Lung (tissue), 12 donors: ENCODE data around the gene TNFSF10. TPM values are rescaled to one million over a fixed set of nuclear protein-coding genes. Genes with fewer than 3 reads are reported as not detected.

Source experiments
- ATAC-seq: fragments of 200-7000 bp; cut with Tn5 transposase; one replicate; pipeline ENCODE4 v1.9.1; 2020; ENCODE audit warnings: moderate number of reproducible peaks; ENCODE audit not compliant: insufficient read depth, low FRiP score
- DNase-seq, 3 donors: peaks; one replicate each; pipeline ENCODE4 v3.0.0-alpha.2; 2013 to 2017
- H3K27ac ChIP-seq, 2 donors: one replicate each; pipeline ENCODE4 v1.5.1; 2013; ENCODE audit warnings: mild to moderate bottlenecking in 2 of 2, moderate library complexity in 2 of 2, control low read depth in 1 of 2, inconsistent platforms in 1 of 2, low read depth in 1 of 2, low read length in 1 of 2
- H3K27me3 ChIP-seq, 3 donors: one replicate each; pipeline ENCODE4 v1.5.1; 2013; ENCODE audit warnings: low read length in 2 of 3; ENCODE audit not compliant: control insufficient read depth in 3 of 3, insufficient read depth in 3 of 3
- H3K36me3 ChIP-seq, 4 donors: one replicate each; pipeline ENCODE4 v1.5.1; 2013; ENCODE audit warnings: low read length in 4 of 4, mild to moderate bottlenecking in 1 of 4, moderate library complexity in 1 of 4; ENCODE audit not compliant: control insufficient read depth in 4 of 4, insufficient read depth in 4 of 4
- H3K4me1 ChIP-seq, 5 donors: one replicate each; pipeline ENCODE4 v1.5.1; 2013; ENCODE audit warnings: low read length in 5 of 5, mild to moderate bottlenecking in 2 of 5, moderate library complexity in 1 of 5; ENCODE audit not compliant: control insufficient read depth in 5 of 5, insufficient read depth in 5 of 5
- H3K4me3 ChIP-seq: one replicate; pipeline ENCODE4 v1.5.1; 2013; ENCODE audit warnings: mild to moderate bottlenecking, control low read depth, moderate library complexity
- H3K9ac ChIP-seq, 2 donors: one replicate each; pipeline ENCODE4 v1.5.1; 2013; ENCODE audit warnings: low read length in 2 of 2, control low read depth in 1 of 2; ENCODE audit not compliant: insufficient read depth in 1 of 2
- H3K9me3 ChIP-seq, 4 donors: one replicate each; pipeline ENCODE4 v1.5.1; 2013; ENCODE audit warnings: low read length in 3 of 4, mild to moderate bottlenecking in 1 of 4, moderate library complexity in 1 of 4; ENCODE audit not compliant: control insufficient read depth in 4 of 4, insufficient read depth in 3 of 4
- CTCF ChIP-seq: IDR thresholded peaks from 2 replicates; pipeline ENCODE4 v1.5.1; 2012; ENCODE audit warnings: mild to moderate bottlenecking; ENCODE audit errors: control extremely low read depth, extremely low read depth
- WGBS, 2 donors: extraction: QIAGEN DNeasy Blood & Tissue Kit; methylation state at CpG; one replicate each; pipeline ENCODE4 v1.1.7; 2013; 5-methylcytosine and 5-hydroxymethylcytosine counted together
- polyA plus RNA-seq, 2 donors: library from polyadenylated mRNA; stranded (reverse); fragments of 200-250 nt; gene quantifications; one replicate each; pipeline ENCODE4 v1.2.1, GENCODE V29; 2013
- total RNA-seq, 2 donors: library from RNA; depleted of rRNA in 1 of 2; stranded (reverse); fragments of >200 nt in 1 of 2; gene quantifications; one replicate each; pipeline ENCODE4 v1.2.1, GENCODE V29; 2014 to 2021
- donor health status: control.
- donor health status: control.
- donor health status: Bipolar disorder and iron deficiency.
- donor health status: healthy.
- donor health status: DM: yes; HTN: yes; CAD: no.

Gene TNFSF10
- total and polyA plus RNA-seq, 4 donors = 22.9 to 107 (median 60.0) TPM

- Histone ChIP-seq H3K27me3 (no peaks in the 10 kb centered on the region), H3K4me3 (no peak overlapping the region), H3K27ac (peak overlapping the region in 1 of 2 donors; percentile 40), H3K4me1 (peaks cover 0 to 10% (median 0%) of the 10 kb centered on the region in 5 donors), H3K36me3 (no peaks in the 10 kb centered on the region), H3K9me3 (no peaks in the 10 kb centered on the region), H3K9ac (no peak overlapping the region)
- DNase-seq (no peak), ATAC-seq (peak; percentile 19)
- 37 to 51% methylated on average over 5 of the region's 5 CpGs for WGBS, 2 donors
- TF ChIP-seq CTCF = no peak
These were observed 13.8 kb upstream of the TNFSF10 start for GRCh38 chr3:172536993-172537419.

GRCh38 chr3:172536505-172536904 lies 13.3 kb upstream of the TNFSF10 start:
- peak; percentile 60 for ATAC-seq
- Histone ChIP-seq H3K27me3 (no peaks in the 10 kb centered on the region), H3K9me3 (no peaks in the 10 kb centered on the region), H3K9ac (no peak overlapping the region), H3K36me3 (no peaks in the 10 kb centered on the region), H3K4me3 (no peak overlapping the region), H3K27ac (peak overlapping the region in 1 of 2 donors; percentile 40), H3K4me1 (peaks cover 0 to 10% (median 0%) of the 10 kb centered on the region in 5 donors)
- no peak for TF ChIP-seq CTCF
- WGBS, 2 donors = 55 to 84% methylated on average over 1 of the region's 1 CpG
- no peak for DNase-seq

- no peaks in the 10 kb centered on the region for H3K9me3 ChIP-seq
- no peak overlapping the region for H3K27ac ChIP-seq
- 13 to 37% methylated on average over 2 of the region's 2 CpGs for WGBS, 2 donors
- no peak for DNase-seq
- no peak for ATAC-seq
- H3K27me3 ChIP-seq = no peaks in the 10 kb centered on the region
- H3K36me3 ChIP-seq = no peaks in the 10 kb centered on the region
- no peak for TF ChIP-seq CTCF
- no peak overlapping the region for H3K9ac ChIP-seq
- H3K4me1 ChIP-seq = no peaks in the 10 kb centered on the region
- H3K4me3 ChIP-seq = no peak overlapping the region
These were observed 7.3 kb upstream of the TNFSF10 start for GRCh38 chr3:172530566-172530965.

- Histone ChIP-seq H3K27me3 (no peaks in the 10 kb centered on the region), H3K27ac (peak overlapping the region in 1 of 2 donors; percentile 20), H3K9ac (no peak overlapping the region), H3K9me3 (no peaks in the 10 kb centered on the region), H3K36me3 (no peaks in the 10 kb centered on the region), H3K4me1 (no peaks in the 10 kb centered on the region), H3K4me3 (no peak overlapping the region)
- DNase-seq (no peak), ATAC-seq (no peak)
- WGBS, 2 donors = 88 to 94% methylated on average over 2 of the region's 2 CpGs
- no peak for TF ChIP-seq CTCF
These were observed 6.9 kb upstream of the TNFSF10 start for GRCh38 chr3:172530101-172530561.
